ENCODE data around the gene EDDM13. TPM values are rescaled to one million over a fixed set of nuclear protein-coding genes. Genes with fewer than 3 reads are reported as not detected.
"Not testable (repeated sequence)": the region's sequence is repeated elsewhere in the genome, so short reads cannot be mapped to it uniquely, and the experiment has no call there.

EDDM13 gene
- total and polyA plus RNA-seq, 2 donors (not counting 3 experiments of a cell fraction or from before 2014, with no cell fraction given), result 0.51 TPM; not detected in 1

DNA sequence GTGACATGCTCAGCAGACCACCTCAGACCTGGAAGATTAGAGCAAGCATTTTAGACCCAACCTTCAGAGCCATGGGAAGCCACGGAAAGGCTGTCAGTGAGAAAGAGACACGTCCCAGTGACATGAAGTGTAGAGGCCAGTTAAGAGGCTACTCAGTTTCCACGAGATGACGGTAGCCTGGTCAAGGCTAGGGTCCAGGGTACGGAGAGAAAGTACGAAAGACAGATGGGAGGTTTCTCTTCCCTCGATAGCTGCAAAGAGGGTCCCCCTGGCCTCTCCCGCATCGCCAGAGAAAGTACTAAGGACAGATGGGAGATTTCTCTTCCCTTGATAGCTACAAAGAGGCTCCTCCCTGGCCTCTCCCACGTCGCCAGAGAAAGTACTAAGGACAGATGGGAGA, 33.5 kb downstream of the EDDM13 start:
- TF ChIP-seq FOS (IDR thresholded peaks at IDR 0.05; ENCODE audit: borderline replicate concordance, insufficient read depth, low read length) (no peak), POLR2A (IDR thresholded peaks at IDR 0.05; ENCODE audit: low read depth, low read length) (no peak), POLR2AphosphoS5 (IDR thresholded peaks at IDR 0.05; ENCODE audit: insufficient read depth, low read depth, low read length) (no peak), MYC (IDR thresholded peaks at IDR 0.05; ENCODE audit: low read depth, low read length) (no peak), GATA2 (IDR thresholded peaks at IDR 0.05; ENCODE audit: insufficient read depth, insufficient read length, low read depth, low read length) (no peak)
- dilution Hi-C loops (cut with MboI; ENCODE audit: extremely low pct_ligation_motif_present, low sequenced_read_pairs) (no loop called here), intact Hi-C loops (cut with micrococcal nuclease) (no loop called here)
- Histone ChIP-seq H3K4me2 (ENCODE audit: insufficient read depth, low read length) (no peak overlapping the region), H4K20me1 (replicated peaks; ENCODE audit: control insufficient read depth, extremely low read depth, insufficient read depth, low read length) (no peaks in the 10 kb centered on the region), H2AFZ (ENCODE audit: low read depth, low read length) (no peak overlapping the region), H3K9me1 (replicated peaks; ENCODE audit: control insufficient read depth, extremely low read depth, insufficient read depth, low read length) (no peaks in the 10 kb centered on the region), H3K79me2 (ENCODE audit: control insufficient read depth, insufficient read depth, low read length) (no peaks in the 10 kb centered on the region), H3K9ac (replicated peaks; ENCODE audit: extremely low read depth, insufficient read depth, low read length) (no peak overlapping the region), H3K27ac (ENCODE audit: insufficient read depth, low read depth, low read length) (no peak overlapping the region), H3K27me3 (ENCODE audit: control insufficient read depth in 2 of 2, insufficient read depth in 2 of 2, low read length in 2 of 2) (no peaks in the 10 kb centered on the region), H3K4me1 (ENCODE audit: control insufficient read depth, extremely low read depth, insufficient read depth, low read length) (peaks cover 11% of the 10 kb centered on the region), H3K36me3 (ENCODE audit: control insufficient read depth in 2 of 2, extremely low read depth in 1 of 2, insufficient read depth in 2 of 2, low read length in 2 of 2) (peaks cover 0 to 3% of the 10 kb centered on the region in 2 experiments), H3K9me3 (replicated peaks; ENCODE audit: control insufficient read depth, insufficient read depth, low read length) (no peaks in the 10 kb centered on the region), H3K4me3 (replicated peaks in 1 of 3; ENCODE audit: insufficient read depth in 1 of 3, low read depth in 1 of 3, low read length in 3 of 3) (no peak overlapping the region)
- FAIRE-seq (no peak), DNase-seq (ENCODE audit: low read depth, low spot score) (no peak)
- ChIA-PET CTCF (no interaction called here), POLR2A (no interaction called here)
- BruUV-seq (replicated peaks), result no TSS peak

GRCh38 chr19:56307062-56307461, 34.5 kb downstream of the EDDM13 start:
- CTCF ChIA-PET; POLR2A ChIA-PET; H3K27me3 ChIP-seq (ENCODE audit: control insufficient read depth in 2 of 2, insufficient read depth in 2 of 2, low read length in 2 of 2); H3K4me2 ChIP-seq (ENCODE audit: insufficient read depth, low read length); H4K20me1 ChIP-seq (replicated peaks; ENCODE audit: control insufficient read depth, extremely low read depth, insufficient read depth, low read length); DNase-seq (ENCODE audit: low read depth, low spot score); H3K9me3 ChIP-seq (replicated peaks; ENCODE audit: control insufficient read depth, insufficient read depth, low read length); H3K36me3 ChIP-seq (ENCODE audit: control insufficient read depth in 2 of 2, extremely low read depth in 1 of 2, insufficient read depth in 2 of 2, low read length in 2 of 2); H2AFZ ChIP-seq (ENCODE audit: low read depth, low read length); BruUV-seq (replicated peaks); H3K9ac ChIP-seq (replicated peaks; ENCODE audit: extremely low read depth, insufficient read depth, low read length); FAIRE-seq; dilution Hi-C loops (cut with MboI; ENCODE audit: extremely low pct_ligation_motif_present, low sequenced_read_pairs); H3K4me1 ChIP-seq (ENCODE audit: control insufficient read depth, extremely low read depth, insufficient read depth, low read length); H3K4me3 ChIP-seq (replicated peaks in 1 of 3; ENCODE audit: insufficient read depth in 1 of 3, low read depth in 1 of 3, low read length in 3 of 3); H3K79me2 ChIP-seq (ENCODE audit: control insufficient read depth, insufficient read depth, low read length); H3K27ac ChIP-seq (ENCODE audit: insufficient read depth, low read depth, low read length); H3K9me1 ChIP-seq (replicated peaks; ENCODE audit: control insufficient read depth, extremely low read depth, insufficient read depth, low read length); intact Hi-C loops (cut with micrococcal nuclease): not testable (repeated sequence)
